Loucy (cell line): Measurements from ENCODE around the gene ENO1.

Experiments used
- EZH2phosphoT487 ChIP-seq: fragments of 200-600 bp; IDR thresholded peaks from 2 replicates; pipeline ENCODE4 v1.6.1; 2018; ENCODE audit warnings: antibody characterized with exemption, mild to moderate bottlenecking, moderate library complexity, borderline replicate concordance
- TF ChIP-seq, protein P1 (sequence below): fragments of 200-600 bp; sonication (generic); conservative IDR thresholded peaks from 2 replicates; pipeline ENCODE4 v1.5.1; 2014; ENCODE audit warnings: mild to moderate bottlenecking, antibody characterized with exemption, low read length

DNA sequence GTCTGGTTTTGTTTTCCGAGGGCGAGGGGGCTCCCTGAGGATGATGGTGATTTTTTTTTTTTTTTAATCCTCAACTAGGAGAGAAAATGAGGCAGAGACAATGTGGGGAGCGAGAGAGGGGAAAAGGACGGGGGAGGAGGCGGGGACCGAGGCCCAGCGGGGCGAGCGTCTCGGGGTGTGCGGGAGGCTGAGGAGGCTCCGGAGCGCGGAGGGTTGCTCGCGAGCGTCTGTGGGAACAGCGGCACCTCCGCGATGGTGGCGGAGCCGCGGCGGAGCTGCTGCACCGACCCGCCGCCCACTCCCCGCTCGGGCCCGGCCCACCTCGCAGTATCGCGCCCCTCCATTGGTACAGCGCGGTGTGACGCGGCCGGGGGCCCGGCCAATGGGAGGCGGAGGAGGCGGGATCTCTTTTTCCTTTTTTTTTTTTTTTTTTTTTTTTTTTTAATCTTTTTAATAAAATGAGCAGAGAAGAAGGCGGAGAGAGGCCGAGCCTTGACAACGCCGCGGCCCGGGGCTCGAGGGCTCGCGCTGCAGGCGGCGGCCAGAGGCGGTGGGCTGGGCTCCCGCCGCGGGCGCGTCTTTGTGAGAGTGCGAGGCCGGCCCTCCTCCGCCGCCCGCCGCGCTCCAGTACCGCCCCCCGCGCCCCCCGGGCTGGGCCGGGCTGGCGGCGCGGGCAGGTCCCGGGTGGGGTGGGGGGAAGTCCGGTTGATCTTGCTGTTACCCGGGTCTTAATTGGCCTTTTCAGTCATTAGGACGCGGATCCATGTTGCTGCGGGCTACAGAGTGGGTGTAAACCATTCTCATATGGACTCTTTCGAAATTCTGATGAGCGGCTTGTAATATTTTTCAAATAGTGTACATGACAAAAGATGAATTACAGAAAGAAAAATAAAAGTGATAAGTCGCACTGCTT is 60.8 kb downstream of the ENO1 start, which contains the start of gene RERE:
- TF ChIP-seq, protein P1, sequence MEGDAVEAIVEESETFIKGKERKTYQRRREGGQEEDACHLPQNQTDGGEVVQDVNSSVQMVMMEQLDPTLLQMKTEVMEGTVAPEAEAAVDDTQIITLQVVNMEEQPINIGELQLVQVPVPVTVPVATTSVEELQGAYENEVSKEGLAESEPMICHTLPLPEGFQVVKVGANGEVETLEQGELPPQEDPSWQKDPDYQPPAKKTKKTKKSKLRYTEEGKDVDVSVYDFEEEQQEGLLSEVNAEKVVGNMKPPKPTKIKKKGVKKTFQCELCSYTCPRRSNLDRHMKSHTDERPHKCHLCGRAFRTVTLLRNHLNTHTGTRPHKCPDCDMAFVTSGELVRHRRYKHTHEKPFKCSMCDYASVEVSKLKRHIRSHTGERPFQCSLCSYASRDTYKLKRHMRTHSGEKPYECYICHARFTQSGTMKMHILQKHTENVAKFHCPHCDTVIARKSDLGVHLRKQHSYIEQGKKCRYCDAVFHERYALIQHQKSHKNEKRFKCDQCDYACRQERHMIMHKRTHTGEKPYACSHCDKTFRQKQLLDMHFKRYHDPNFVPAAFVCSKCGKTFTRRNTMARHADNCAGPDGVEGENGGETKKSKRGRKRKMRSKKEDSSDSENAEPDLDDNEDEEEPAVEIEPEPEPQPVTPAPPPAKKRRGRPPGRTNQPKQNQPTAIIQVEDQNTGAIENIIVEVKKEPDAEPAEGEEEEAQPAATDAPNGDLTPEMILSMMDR = no peak
- no peak for TF ChIP-seq EZH2phosphoT487
